GM19351 (cell line): ENCODE data around the gene FGF10.

Source experiments
- ATAC-seq: cut with Tn5 transposase; IDR thresholded peaks from one replicate; pipeline ENCODE4 v1.9.1; 2021; ENCODE audit warnings: mild to moderate bottlenecking, moderate library complexity; ENCODE audit not compliant: unreplicated experiment

Gene FGF10

GRCh38 chr5:44260793-44261192, 128.4 kb downstream of the FGF10 start:
- no peak for ATAC-seq

- no peak for ATAC-seq
These were observed 131.4 kb downstream of the FGF10 start for GRCh38 chr5:44257653-44258365.

GRCh38 chr5:44257221-44257620, 132.0 kb downstream of the FGF10 start:
- ATAC-seq: no peak
